Germinal center (tissue), 1 donor: ENCODE measurements around the gene NPHP1.
"Not testable (repeated sequence)": the region's sequence is repeated elsewhere in the genome, so short reads cannot be mapped to it uniquely, and the experiment has no call there.

Experiments used
- DNase-seq: peaks from one replicate; pipeline ENCODE4 v3.0.0; 2012; ENCODE audit warnings: mixed read lengths, low spot score

Gene NPHP1

GRCh38 chr2:110126906-110127305 is 77.9 kb downstream of the NPHP1 start:
- no peak for DNase-seq

GRCh38 chr2:110126086-110126773 is 78.6 kb downstream of the NPHP1 start:
- no peak for DNase-seq

- DNase-seq: no peak
Measured at GRCh38 chr2:110124939-110125691, 79.7 kb downstream of the NPHP1 start.

GRCh38 chr2:110124038-110124825 is 80.6 kb downstream of the NPHP1 start:
- DNase-seq: no peak

GRCh38 chr2:110121592-110121991 is 83.2 kb downstream of the NPHP1 start:
- no peak for DNase-seq

GRCh38 chr2:110121052-110121334 is 83.8 kb downstream of the NPHP1 start:
- DNase-seq: no peak

- DNase-seq: no peak
Measured at GRCh38 chr2:110120171-110121051, 84.4 kb downstream of the NPHP1 start.

GRCh38 chr2:110116033-110116710 is 88.6 kb downstream of the NPHP1 start:
- DNase-seq: no peak

- no peak for DNase-seq
Measured at GRCh38 chr2:110115291-110116032, 89.4 kb downstream of the NPHP1 start, which contains the start of gene MALL. TSS of gene MALL (minus strand) at chr2:110115822. CDS start at chr2:110115792, 30 bp downstream.

GRCh38 chr2:110114831-110115255 is 90.0 kb downstream of the NPHP1 start:
- DNase-seq: no peak

GRCh38 chr2:110113961-110114591 is 90.7 kb downstream of the NPHP1 start:
- no peak for DNase-seq

- DNase-seq: not testable (repeated sequence)
Measured at GRCh38 chr2:110108291-110108690, 96.5 kb downstream of the NPHP1 start.

GRCh38 chr2:110107092-110108079 is 97.4 kb downstream of the NPHP1 start:
- no peak for DNase-seq

- no peak for DNase-seq
Measured at GRCh38 chr2:110106642-110107041, 98.2 kb downstream of the NPHP1 start.

GRCh38 chr2:110105608-110106467 is 99.0 kb downstream of the NPHP1 start:
- DNase-seq: no peak

GRCh38 chr2:110105183-110105582 is 99.6 kb downstream of the NPHP1 start:
- no peak for DNase-seq

GRCh38 chr2:110104025-110104771 is 100.6 kb downstream of the NPHP1 start:
- DNase-seq: no peak
